RWPE2 (cell line): ENCODE results near the gene NAA20.

ENCODE experiments used
- ATAC-seq: fragments of 200-7000 bp; cut with Tn5 transposase; 3 replicates; pipeline ENCODE4 v1.9.1; 2021; ENCODE audit warnings: low read depth
- DNase-seq: peaks from one replicate; pipeline ENCODE4 v3.0.0-alpha.2; 2020; ENCODE audit warnings: low spot score
- H3K27ac ChIP-seq: fragments of 450-650 bp; 2 replicates; pipeline ENCODE4 v1.5.1; 2017; ENCODE audit warnings: mild to moderate bottlenecking; ENCODE audit not compliant: poor library complexity, severe bottlenecking
- H3K27me3 ChIP-seq: fragments of 250-450 bp; sonication (Bioruptor Pico); 2 replicates; pipeline ENCODE4 v1.5.1; 2021; ENCODE audit warnings: mild to moderate bottlenecking, moderate library complexity; ENCODE audit not compliant: insufficient read depth, poor library complexity, severe bottlenecking
- H3K36me3 ChIP-seq: fragments of 250-450 bp; sonication (Bioruptor Pico); 2 replicates; pipeline ENCODE4 v1.5.1; 2020; ENCODE audit warnings: low read depth, mild to moderate bottlenecking, moderate library complexity
- H3K4me1 ChIP-seq: fragments of 250-450 bp; sonication (Bioruptor Pico); 2 replicates; pipeline ENCODE4 v1.5.1; 2021; ENCODE audit warnings: mild to moderate bottlenecking, moderate library complexity; ENCODE audit not compliant: insufficient read depth, poor library complexity, severe bottlenecking
- H3K4me3 ChIP-seq: fragments of 250-450 bp; sonication (Bioruptor Pico); 2 replicates; pipeline ENCODE4 v1.5.1; 2021; ENCODE audit warnings: mild to moderate bottlenecking, moderate library complexity; ENCODE audit not compliant: severe bottlenecking
- H3K9me3 ChIP-seq: fragments of 250-450 bp; sonication (Bioruptor Pico); 2 replicates; pipeline ENCODE4 v1.5.1; 2021; ENCODE audit warnings: mild to moderate bottlenecking, moderate library complexity; ENCODE audit not compliant: severe bottlenecking
- TF ChIP-seq, protein P1 (sequence below): fragments of 450-650 bp; IDR thresholded peaks from one replicate; pipeline ENCODE4 v1.5.1; 2017; ENCODE audit warnings: mild to moderate bottlenecking, moderate library complexity; ENCODE audit not compliant: poor library complexity, severe bottlenecking

NAA20 gene

DNA sequence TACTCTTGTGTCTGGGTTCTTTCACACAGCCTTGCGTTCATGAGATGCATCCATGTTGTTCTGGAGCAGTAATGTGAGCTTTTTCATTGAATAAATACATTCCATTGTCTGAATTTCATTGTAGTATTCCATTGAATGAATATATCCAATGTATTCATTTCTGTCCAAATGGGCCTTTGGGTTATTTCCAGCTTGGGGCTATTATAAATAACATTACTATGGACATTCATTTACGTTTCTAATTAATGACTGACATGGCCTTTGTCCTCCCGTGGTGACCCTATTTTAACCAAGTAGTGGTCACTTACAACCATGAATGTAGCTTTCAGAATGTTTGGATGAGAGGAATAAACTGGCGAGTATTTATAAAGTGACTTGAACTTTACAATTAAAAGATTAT lies 30.1 kb upstream of the NAA20 start:
- Histone ChIP-seq H3K27me3 (no peaks in the 10 kb centered on the region), H3K9me3 (no peaks in the 10 kb centered on the region), H3K27ac (peak overlapping the region; percentile 97), H3K4me1 (peaks cover 49% of the 10 kb centered on the region), H3K4me3 (no peak overlapping the region), H3K36me3 (peaks cover 93% of the 10 kb centered on the region)
- DNase-seq = no peak
- ATAC-seq = no peak
- TF ChIP-seq, protein P1, sequence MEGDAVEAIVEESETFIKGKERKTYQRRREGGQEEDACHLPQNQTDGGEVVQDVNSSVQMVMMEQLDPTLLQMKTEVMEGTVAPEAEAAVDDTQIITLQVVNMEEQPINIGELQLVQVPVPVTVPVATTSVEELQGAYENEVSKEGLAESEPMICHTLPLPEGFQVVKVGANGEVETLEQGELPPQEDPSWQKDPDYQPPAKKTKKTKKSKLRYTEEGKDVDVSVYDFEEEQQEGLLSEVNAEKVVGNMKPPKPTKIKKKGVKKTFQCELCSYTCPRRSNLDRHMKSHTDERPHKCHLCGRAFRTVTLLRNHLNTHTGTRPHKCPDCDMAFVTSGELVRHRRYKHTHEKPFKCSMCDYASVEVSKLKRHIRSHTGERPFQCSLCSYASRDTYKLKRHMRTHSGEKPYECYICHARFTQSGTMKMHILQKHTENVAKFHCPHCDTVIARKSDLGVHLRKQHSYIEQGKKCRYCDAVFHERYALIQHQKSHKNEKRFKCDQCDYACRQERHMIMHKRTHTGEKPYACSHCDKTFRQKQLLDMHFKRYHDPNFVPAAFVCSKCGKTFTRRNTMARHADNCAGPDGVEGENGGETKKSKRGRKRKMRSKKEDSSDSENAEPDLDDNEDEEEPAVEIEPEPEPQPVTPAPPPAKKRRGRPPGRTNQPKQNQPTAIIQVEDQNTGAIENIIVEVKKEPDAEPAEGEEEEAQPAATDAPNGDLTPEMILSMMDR = no peak

- H3K27me3 ChIP-seq = no peaks in the 10 kb centered on the region
- peaks cover 82% of the 10 kb centered on the region for H3K36me3 ChIP-seq
- no peak for ATAC-seq
- TF ChIP-seq, protein P1 = no peak
- peak overlapping the region; percentile 100 for H3K27ac ChIP-seq
- H3K4me3 ChIP-seq = no peak overlapping the region
- peaks cover 60% of the 10 kb centered on the region for H3K4me1 ChIP-seq
- DNase-seq = no peak
- no peaks in the 10 kb centered on the region for H3K9me3 ChIP-seq
Measured at GRCh38 chr20:19990850-19991249, 26.3 kb upstream of the NAA20 start.

DNA sequence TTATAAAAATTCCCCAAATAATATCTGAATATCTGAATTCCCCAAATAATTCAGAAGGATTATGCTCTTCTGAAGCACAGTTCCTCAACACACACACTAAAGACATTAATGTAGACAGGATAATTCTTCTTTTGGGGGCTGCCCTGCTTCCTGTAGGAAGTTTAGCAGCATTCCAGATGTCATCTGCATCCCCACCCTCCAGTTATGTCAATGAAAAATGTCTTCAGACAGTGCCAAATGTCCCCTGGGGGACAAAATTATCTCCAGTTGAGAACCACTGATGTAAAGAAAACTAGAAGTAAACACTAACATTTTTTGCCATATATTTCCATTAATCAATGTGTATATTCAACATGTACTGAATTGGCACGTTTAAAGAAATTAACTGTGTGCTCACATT lies 25.9 kb upstream of the NAA20 start:
- peak overlapping the region; percentile 100 for H3K27ac ChIP-seq

GRCh38 chr20:19991854-19992253 lies 25.3 kb upstream of the NAA20 start:
- no peaks in the 10 kb centered on the region for H3K9me3 ChIP-seq
- H3K36me3 ChIP-seq = peaks cover 85% of the 10 kb centered on the region
- peaks cover 50% of the 10 kb centered on the region for H3K4me1 ChIP-seq
- ATAC-seq (no peak), DNase-seq (no peak)
- no peak overlapping the region for H3K4me3 ChIP-seq
- peak overlapping the region; percentile 100 for H3K27ac ChIP-seq
- TF ChIP-seq, protein P1 = no peak
- H3K27me3 ChIP-seq = no peaks in the 10 kb centered on the region

More for the DNA sequence above, 25.9 kb upstream of the NAA20 start:
- Histone ChIP-seq H3K4me1 (peaks cover 55% of the 10 kb centered on the region), H3K9me3 (no peaks in the 10 kb centered on the region), H3K36me3 (peaks cover 84% of the 10 kb centered on the region), H3K27me3 (no peaks in the 10 kb centered on the region), H3K4me3 (no peak overlapping the region)
- TF ChIP-seq, protein P1 = no peak
- no peak for DNase-seq
- ATAC-seq = no peak

DNA sequence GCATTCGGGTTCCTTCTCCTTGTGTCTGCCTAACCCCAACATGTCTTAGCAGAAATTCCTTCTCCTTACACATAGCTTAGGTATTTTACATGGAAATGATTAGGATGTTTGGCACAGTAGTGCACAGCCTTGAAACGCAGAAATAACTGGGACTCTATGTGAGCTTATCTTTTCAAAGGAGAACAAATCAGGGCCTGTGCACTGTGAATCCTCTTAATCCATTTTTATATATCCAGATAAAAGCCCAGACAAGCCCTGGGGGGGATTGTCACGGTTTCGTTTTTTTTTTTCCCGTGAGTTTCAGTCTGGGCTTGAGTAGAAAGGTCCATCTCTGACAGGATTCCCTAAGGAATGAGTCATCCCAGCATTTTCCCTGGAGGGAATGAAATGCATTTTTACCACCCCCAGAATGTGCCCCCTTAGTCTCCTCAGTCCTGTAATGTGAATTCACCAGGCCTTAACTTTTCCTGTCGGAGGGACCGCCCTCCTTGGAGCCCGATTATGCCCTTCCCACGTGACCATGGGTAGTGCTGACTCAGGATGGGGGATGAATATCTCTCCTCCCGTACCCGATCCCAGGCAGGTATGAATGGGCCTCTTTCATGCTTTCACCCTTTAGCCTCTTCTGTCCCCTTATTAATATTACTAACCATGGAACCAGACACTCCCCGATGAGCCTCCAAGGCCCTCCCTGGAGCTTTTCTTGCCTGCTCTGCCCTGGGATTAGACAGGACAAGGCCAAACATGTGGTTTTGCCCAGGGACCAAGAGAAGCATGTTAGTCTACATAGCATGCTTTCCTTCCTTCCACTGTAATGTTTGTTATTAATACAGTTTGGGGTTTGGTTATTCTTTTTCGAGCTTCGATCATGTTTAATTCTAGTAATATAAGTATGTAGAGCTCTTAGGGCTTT lies 23.9 kb upstream of the NAA20 start:
- TF ChIP-seq, protein P1 = no peak
- peak; percentile 96 for DNase-seq

More for the DNA sequence above, 23.9 kb upstream of the NAA20 start:
- H3K4me3 ChIP-seq = no peak overlapping the region
- peak overlapping the region; percentile 100 for H3K27ac ChIP-seq
- H3K9me3 ChIP-seq = no peaks in the 10 kb centered on the region
- H3K27me3 ChIP-seq = no peaks in the 10 kb centered on the region
- H3K4me1 ChIP-seq = peaks cover 47% of the 10 kb centered on the region
- H3K36me3 ChIP-seq = peaks cover 85% of the 10 kb centered on the region
- peak; percentile 85 for ATAC-seq
